Measurements from ENCODE around the gene DIPK1C. TPM values are rescaled to one million over a fixed set of nuclear protein-coding genes. Genes with fewer than 3 reads are reported as not detected.
"Not testable (repeated sequence)": the region's sequence is repeated elsewhere in the genome, so short reads cannot be mapped to it uniquely, and the experiment has no call there.

The DIPK1C gene
- not detected for total RNA-seq
- under 1 TPM in 1 of 2 donors, not detected in 1; 0.36 TPM for polyA plus RNA-seq
- long read RNA-seq, donor 1, partial matches to known transcripts = 0 of 2 reads
- long read RNA-seq, donor 1, other reads (novel, unspliced or antisense) = 0 of 2 reads
- long read RNA-seq, donor 2 = 0 reads

GRCh38 chr18:74457043-74457724, at the start of gene DIPK1C:
TSS of gene DIPK1C (minus strand) at chr18:74457308. CDS start at chr18:74457259, 49 bp downstream.
- peak within 1 kb of the TSS in 1 of 2 donors; percentile 33 for H3K4me3 ChIP-seq (ENCODE audit: low read length in 2 of 2)
- no peak within 1 kb of the TSS for H3K27ac ChIP-seq (ENCODE audit: low read depth in 1 of 2, low read length in 2 of 2)
- WGBS, 2 donors = 2% methylated on average over 34 to 76 of the region's 76 CpGs
- DNase-seq = no peak
- H3K4me1 ChIP-seq (ENCODE audit: control insufficient read depth in 1 of 2, insufficient read depth in 2 of 2, low read length in 2 of 2) = no peaks in the 10 kb centered on the region
- no peaks in the 10 kb centered on the region for H3K27me3 ChIP-seq (ENCODE audit: control insufficient read depth in 1 of 2, insufficient read depth in 2 of 2, low read length in 1 of 2)
- no peaks in the 10 kb centered on the region for H3K36me3 ChIP-seq (ENCODE audit: control insufficient read depth in 1 of 2, insufficient read depth in 2 of 2, low read length in 1 of 2)
- no peak for ATAC-seq (ENCODE audit: low FRiP score)
- H3K9me3 ChIP-seq (ENCODE audit: control insufficient read depth, low read length) = no peaks in the 10 kb centered on the region
- intact Hi-C loops (cut with DNase I) = no loop called here

DNA sequence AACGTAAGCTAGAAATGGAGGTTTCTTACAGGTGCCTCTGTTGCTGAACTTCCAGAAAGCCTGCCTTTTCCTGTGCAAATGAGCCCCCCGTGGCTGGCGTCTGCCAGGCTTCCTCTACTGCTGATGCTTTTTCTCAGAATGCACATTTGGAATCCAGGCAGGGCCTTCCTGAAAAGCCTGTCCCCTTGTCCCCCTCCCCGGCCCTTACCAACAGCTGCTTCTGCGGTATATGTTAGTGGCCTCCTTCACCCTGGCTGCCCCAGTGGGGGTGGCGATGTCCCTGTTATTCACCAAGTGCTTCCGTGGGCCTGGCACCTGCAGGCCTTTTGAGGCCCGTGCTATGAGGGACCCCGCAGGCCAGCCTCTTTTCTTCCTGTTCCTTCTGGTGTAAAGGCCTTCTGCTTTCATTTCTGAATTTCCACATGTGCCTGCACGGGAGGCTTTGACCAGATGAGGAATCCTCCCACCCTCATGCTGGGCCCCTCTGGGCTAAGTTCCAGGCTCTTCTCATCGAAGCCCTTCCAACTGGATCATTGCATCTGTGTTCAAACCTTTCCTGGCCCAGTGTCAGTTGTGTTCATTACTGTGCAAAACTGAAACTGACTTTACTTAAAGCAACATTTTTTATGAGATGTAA, 49.5 kb upstream of the DIPK1C start:
- no peaks in the 10 kb centered on the region for H3K4me1 ChIP-seq (ENCODE audit: control insufficient read depth in 1 of 2, insufficient read depth in 2 of 2, low read length in 2 of 2)
- intact Hi-C loops (cut with DNase I) = no loop called here
- no peaks in the 10 kb centered on the region for H3K36me3 ChIP-seq (ENCODE audit: control insufficient read depth in 1 of 2, insufficient read depth in 2 of 2, low read length in 1 of 2)
- no peak overlapping the region for H3K4me3 ChIP-seq (ENCODE audit: low read length in 2 of 2)
- no peak overlapping the region for H3K27ac ChIP-seq (ENCODE audit: low read depth in 1 of 2, low read length in 2 of 2)
- DNase-seq (no peak), ATAC-seq (ENCODE audit: low FRiP score) (no peak)
- no peaks in the 10 kb centered on the region for H3K27me3 ChIP-seq (ENCODE audit: control insufficient read depth in 1 of 2, insufficient read depth in 2 of 2, low read length in 1 of 2)
- WGBS, 2 donors = 71 to 75% methylated on average over 11 of the region's 11 CpGs
- no peaks in the 10 kb centered on the region for H3K9me3 ChIP-seq (ENCODE audit: control insufficient read depth, low read length)

DNA sequence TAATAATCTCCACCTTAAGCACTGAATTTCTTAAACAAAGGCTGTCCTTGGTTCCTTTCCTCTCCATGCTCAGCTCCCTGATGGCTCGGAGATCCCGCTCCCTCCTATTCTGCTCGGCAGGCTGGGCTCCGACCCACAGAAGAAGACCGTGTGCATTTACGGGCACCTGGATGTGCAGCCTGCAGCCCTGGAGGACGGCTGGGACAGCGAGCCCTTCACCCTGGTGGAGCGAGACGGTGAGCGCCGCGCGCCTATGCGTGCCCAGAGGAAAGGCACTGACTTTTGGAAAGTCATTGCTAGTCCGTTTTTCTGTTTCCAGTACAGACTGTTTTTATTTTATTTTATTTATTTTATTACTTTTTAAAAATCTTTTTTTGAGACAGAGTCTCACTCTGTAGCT, 48.7 kb upstream of the DIPK1C start:
- Histone ChIP-seq H3K27me3 (ENCODE audit: control insufficient read depth in 1 of 2, insufficient read depth in 2 of 2, low read length in 1 of 2) (no peaks in the 10 kb centered on the region), H3K9me3 (ENCODE audit: control insufficient read depth, low read length) (no peaks in the 10 kb centered on the region), H3K4me1 (ENCODE audit: control insufficient read depth in 1 of 2, insufficient read depth in 2 of 2, low read length in 2 of 2) (no peaks in the 10 kb centered on the region), H3K36me3 (ENCODE audit: control insufficient read depth in 1 of 2, insufficient read depth in 2 of 2, low read length in 1 of 2) (peaks cover 0 to 2% of the 10 kb centered on the region in 2 donors), H3K4me3 (ENCODE audit: low read length in 2 of 2) (no peak overlapping the region), H3K27ac (ENCODE audit: low read depth in 1 of 2, low read length in 2 of 2) (no peak overlapping the region)
- intact Hi-C loops (cut with DNase I) = no loop called here
- ATAC-seq (ENCODE audit: low FRiP score) (no peak), DNase-seq (no peak)
- WGBS, 2 donors = 95 to 96% methylated on average over 16 of the region's 16 CpGs

GRCh38 chr18:74503137-74503536, 46.0 kb upstream of the DIPK1C start:
- no peak overlapping the region for H3K4me3 ChIP-seq (ENCODE audit: low read length in 2 of 2)
- peaks cover 0 to 2% of the 10 kb centered on the region in 2 donors for H3K36me3 ChIP-seq (ENCODE audit: control insufficient read depth in 1 of 2, insufficient read depth in 2 of 2, low read length in 1 of 2)
- intact Hi-C loops (cut with DNase I) = no loop called here
- 95 to 97% methylated on average over 4 of the region's 4 CpGs for WGBS, 2 donors
- no peaks in the 10 kb centered on the region for H3K27me3 ChIP-seq (ENCODE audit: control insufficient read depth in 1 of 2, insufficient read depth in 2 of 2, low read length in 1 of 2)
- no peaks in the 10 kb centered on the region for H3K4me1 ChIP-seq (ENCODE audit: control insufficient read depth in 1 of 2, insufficient read depth in 2 of 2, low read length in 2 of 2)
- no peak overlapping the region for H3K27ac ChIP-seq (ENCODE audit: low read depth in 1 of 2, low read length in 2 of 2)
- no peak for ATAC-seq (ENCODE audit: low FRiP score)
- no peaks in the 10 kb centered on the region for H3K9me3 ChIP-seq (ENCODE audit: control insufficient read depth, low read length)
- no peak for DNase-seq

- H3K27me3 ChIP-seq (ENCODE audit: control insufficient read depth in 1 of 2, insufficient read depth in 2 of 2, low read length in 1 of 2) = no peaks in the 10 kb centered on the region
- peaks cover 0 to 2% of the 10 kb centered on the region in 2 donors for H3K36me3 ChIP-seq (ENCODE audit: control insufficient read depth in 1 of 2, insufficient read depth in 2 of 2, low read length in 1 of 2)
- H3K4me3 ChIP-seq (ENCODE audit: low read length in 2 of 2) = no peak overlapping the region
- H3K27ac ChIP-seq (ENCODE audit: low read depth in 1 of 2, low read length in 2 of 2) = no peak overlapping the region
- 80 to 85% methylated on average over 4 of the region's 4 CpGs for WGBS, 2 donors
- no peaks in the 10 kb centered on the region for H3K4me1 ChIP-seq (ENCODE audit: control insufficient read depth in 1 of 2, insufficient read depth in 2 of 2, low read length in 2 of 2)
- H3K9me3 ChIP-seq (ENCODE audit: control insufficient read depth, low read length) = no peaks in the 10 kb centered on the region
- DNase-seq = no peak
- intact Hi-C loops (cut with DNase I) = no loop called here
- no peak for ATAC-seq (ENCODE audit: low FRiP score)
Measured at GRCh38 chr18:74501386-74501785, 44.3 kb upstream of the DIPK1C start.

DNA sequence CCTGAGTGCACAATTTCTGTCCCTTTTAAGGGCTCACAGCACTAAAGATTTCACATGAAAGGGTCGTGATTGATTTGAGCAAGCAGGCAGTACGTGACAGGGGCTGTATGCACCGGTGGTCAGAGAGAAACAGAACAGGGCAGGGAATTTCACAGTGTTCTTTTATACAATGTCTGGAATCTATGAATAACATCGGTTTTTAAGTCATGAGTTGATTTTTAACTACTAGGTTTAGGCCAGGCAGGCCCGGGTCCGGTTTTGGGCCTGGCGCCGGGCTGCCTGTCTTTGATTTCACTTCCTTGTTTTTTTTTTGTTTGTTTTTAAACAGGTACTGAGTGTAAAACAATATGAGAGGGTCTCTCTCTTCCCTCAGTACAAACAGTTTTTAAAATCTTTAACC, 43.7 kb upstream of the DIPK1C start:
- intact Hi-C loops (cut with DNase I); ATAC-seq (ENCODE audit: low FRiP score); H3K36me3 ChIP-seq (ENCODE audit: control insufficient read depth in 1 of 2, insufficient read depth in 2 of 2, low read length in 1 of 2); DNase-seq; H3K27ac ChIP-seq (ENCODE audit: low read depth in 1 of 2, low read length in 2 of 2); H3K9me3 ChIP-seq (ENCODE audit: control insufficient read depth, low read length); H3K4me1 ChIP-seq (ENCODE audit: control insufficient read depth in 1 of 2, insufficient read depth in 2 of 2, low read length in 2 of 2); H3K27me3 ChIP-seq (ENCODE audit: control insufficient read depth in 1 of 2, insufficient read depth in 2 of 2, low read length in 1 of 2); H3K4me3 ChIP-seq (ENCODE audit: low read length in 2 of 2): not testable (repeated sequence)
- 87 to 90% methylated on average over 8 of the region's 8 CpGs for WGBS, 2 donors

DNA sequence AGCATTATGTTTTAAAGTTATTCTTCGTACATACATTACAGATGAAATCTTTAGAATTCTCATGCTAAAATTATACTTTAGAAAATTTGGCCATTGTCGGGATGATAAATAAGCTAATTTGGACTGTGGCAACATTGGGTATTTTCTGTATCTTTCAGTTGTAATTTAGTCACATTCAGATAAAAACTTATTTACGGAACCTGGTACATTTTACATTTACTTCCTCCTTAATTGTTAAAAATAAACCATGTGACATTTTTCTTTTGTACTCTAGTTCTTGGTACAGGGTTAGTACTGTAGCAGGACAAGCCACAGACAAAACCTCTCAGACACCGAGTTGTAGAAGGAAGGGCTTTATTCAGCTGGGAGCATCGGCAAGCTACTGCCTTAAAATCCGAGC, 43.3 kb upstream of the DIPK1C start:
- H3K9me3 ChIP-seq (ENCODE audit: control insufficient read depth, low read length) = no peaks in the 10 kb centered on the region
- WGBS, 2 donors = 87 to 90% methylated on average over 5 to 6 of the region's 6 CpGs
- H3K4me1 ChIP-seq (ENCODE audit: control insufficient read depth in 1 of 2, insufficient read depth in 2 of 2, low read length in 2 of 2) = no peaks in the 10 kb centered on the region
- H3K4me3 ChIP-seq (ENCODE audit: low read length in 2 of 2) = no peak overlapping the region
- ATAC-seq (ENCODE audit: low FRiP score) (no peak), DNase-seq (no peak)
- peaks cover 0 to 2% of the 10 kb centered on the region in 2 donors for H3K36me3 ChIP-seq (ENCODE audit: control insufficient read depth in 1 of 2, insufficient read depth in 2 of 2, low read length in 1 of 2)
- no peaks in the 10 kb centered on the region for H3K27me3 ChIP-seq (ENCODE audit: control insufficient read depth in 1 of 2, insufficient read depth in 2 of 2, low read length in 1 of 2)
- intact Hi-C loops (cut with DNase I) = no loop called here
- H3K27ac ChIP-seq (ENCODE audit: low read depth in 1 of 2, low read length in 2 of 2) = no peak overlapping the region

DNA sequence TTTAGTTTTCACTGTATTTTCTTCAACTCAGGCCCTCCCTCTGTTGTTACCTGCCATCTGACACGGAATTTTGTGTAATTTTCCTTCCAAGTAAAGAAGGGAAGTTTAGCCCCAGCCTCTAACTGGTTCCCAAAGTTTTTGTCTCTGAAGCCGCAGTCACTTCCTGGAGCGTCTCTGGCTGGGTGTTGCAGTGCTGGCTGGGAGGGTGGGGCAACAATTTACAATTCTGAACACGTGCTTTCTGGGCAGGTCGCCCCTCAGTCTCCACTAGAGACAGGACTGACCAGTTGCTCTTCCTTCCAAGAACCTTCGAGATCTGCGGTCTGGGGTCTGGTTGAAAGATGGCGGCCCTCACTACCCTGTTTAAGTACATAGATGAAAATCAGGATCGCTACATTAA, 42.5 kb upstream of the DIPK1C start:
- no peaks in the 10 kb centered on the region for H3K4me1 ChIP-seq (ENCODE audit: control insufficient read depth in 1 of 2, insufficient read depth in 2 of 2, low read length in 2 of 2)
- no peaks in the 10 kb centered on the region for H3K27me3 ChIP-seq (ENCODE audit: control insufficient read depth in 1 of 2, insufficient read depth in 2 of 2, low read length in 1 of 2)
- WGBS, 2 donors = 78 to 80% methylated on average over 9 of the region's 9 CpGs
- H3K27ac ChIP-seq (ENCODE audit: low read depth in 1 of 2, low read length in 2 of 2) = no peak overlapping the region
- intact Hi-C loops (cut with DNase I) = loop anchor here (5.0 to 10.0 kb wide), 6 partner anchors 48 to 355 kb away; partner anchors contain the start of genes FBXO15 (in 2 of the 2), TIMM21 (in 2 of the 2), CYB5A (in 1 of the 2) and ZNF407 (in 1 of the 2)
- peaks cover 0 to 2% of the 10 kb centered on the region in 2 donors for H3K36me3 ChIP-seq (ENCODE audit: control insufficient read depth in 1 of 2, insufficient read depth in 2 of 2, low read length in 1 of 2)
- H3K9me3 ChIP-seq (ENCODE audit: control insufficient read depth, low read length) = no peaks in the 10 kb centered on the region
- ATAC-seq (ENCODE audit: low FRiP score) (no peak), DNase-seq (peak in 1 of 2 donors; percentile 90)
- no peak overlapping the region for H3K4me3 ChIP-seq (ENCODE audit: low read length in 2 of 2)

All from aorta (tissue), 5 donors.